H1 (cell line): ENCODE data around the gene ASXL2. TPM values are rescaled to one million over a fixed set of nuclear protein-coding genes. Genes with fewer than 3 reads are reported as not detected.

Experiments
- CTCF ChIA-PET: fragments of 300-600 bp; sonication (Branson Sonifier 250); formaldehyde crosslinking; loops from one replicate; lab custom pipeline; 2021; ENCODE audit not compliant: partially characterized antibody; lab: Charles Lee
- POLR2A ChIA-PET: fragments of 300-600 bp; sonication (Branson Sonifier 250); formaldehyde crosslinking; loops from one replicate; lab custom pipeline; 2021; ENCODE audit warnings: inconsistent platforms; ENCODE audit not compliant: partially characterized antibody; lab: Charles Lee
- DNase-seq, 2 experiments: peaks; one replicate each; pipeline versions ENCODE4 v3.0.0 to v3.0.0-alpha.2; 2010 to 2022; ENCODE audit warnings: low spot score in 2 of 2, low read depth in 1 of 2, mixed read lengths in 1 of 2
- FAIRE-seq: peaks from 2 replicates; lab custom pipeline; 2011; peaks lifted over from hg19 to GRCh38; lab: Jason Lieb, UNC
- H2AFZ ChIP-seq: 2 replicates; pipeline ENCODE4 v1.8.1; 2012; ENCODE audit warnings: low read length, inconsistent platforms
- H2AK5ac ChIP-seq: 2 replicates; pipeline ENCODE4 v1.6.1; 2013; ENCODE audit warnings: low read depth, low read length
- H2BK120ac ChIP-seq: replicated peaks from 2 replicates; pipeline ENCODE3; 2013; ENCODE audit warnings: low read depth, low read length, inconsistent platforms
- H2BK12ac ChIP-seq: 2 replicates; pipeline ENCODE4 v1.6.1; 2013; ENCODE audit warnings: low read depth, low read length
- H2BK15ac ChIP-seq: 2 replicates; pipeline ENCODE4 v1.6.1; 2013; ENCODE audit warnings: low read length
- H2BK20ac ChIP-seq: 2 replicates; pipeline ENCODE4 v1.6.1; 2013; ENCODE audit warnings: low read length
- H2BK5ac ChIP-seq: 2 replicates; pipeline ENCODE4 v1.6.1; 2013; ENCODE audit warnings: low read depth, low read length
- H3K14ac ChIP-seq: 2 replicates; pipeline ENCODE4 v1.6.1; 2013; ENCODE audit warnings: inconsistent platforms; ENCODE audit not compliant: insufficient read length
- H3K18ac ChIP-seq: 2 replicates; pipeline ENCODE4 v1.6.1; 2013; ENCODE audit warnings: low read length; ENCODE audit errors: extremely low read depth
- H3K23ac ChIP-seq: 2 replicates; pipeline ENCODE4 v1.6.1; 2013; ENCODE audit warnings: inconsistent platforms; ENCODE audit not compliant: insufficient read length
- H3K23me2 ChIP-seq: 2 replicates; pipeline ENCODE4 v1.6.1; 2013; ENCODE audit warnings: low read depth, low read length
- H3K27ac ChIP-seq: 2 replicates; pipeline ENCODE4 v1.6.1; 2011; ENCODE audit warnings: low read depth, low read length, inconsistent platforms
- H3K27me3 ChIP-seq, 4 experiments: replicated peaks in 1 of 4; 1 replicate in 1 of 4; 2 replicates in 3 of 4; pipeline versions ENCODE4 v1.6.1 to v1.8.1; 2011 to 2013; ENCODE audit warnings: low read length in 3 of 4, mild to moderate bottlenecking in 3 of 4, inconsistent platforms in 2 of 4, mixed read lengths in 2 of 4, moderate library complexity in 1 of 4; ENCODE audit not compliant: control insufficient read depth in 3 of 4, insufficient read depth in 3 of 4; ENCODE audit errors: extremely low read depth in 1 of 4
- H3K36me3 ChIP-seq, 4 experiments: 2 replicates each; pipeline versions ENCODE4 v1.6.1 to v1.8.1; 2011 to 2013; ENCODE audit warnings: mild to moderate bottlenecking in 4 of 4, low read length in 3 of 4, moderate library complexity in 2 of 4, control low read depth in 1 of 4, inconsistent platforms in 1 of 4; ENCODE audit not compliant: insufficient read depth in 4 of 4, control insufficient read depth in 2 of 4
- H3K4ac ChIP-seq: replicated peaks from 2 replicates; pipeline ENCODE3; 2013; ENCODE audit warnings: low read length, low read depth, mixed read lengths, inconsistent platforms; ENCODE audit not compliant: insufficient read length
- H3K4me1 ChIP-seq, 4 experiments: replicated peaks in 1 of 4; 1 replicate in 1 of 4; 2 replicates in 3 of 4; pipeline versions ENCODE4 v1.6.1 to v1.8.1; 2011 to 2013; ENCODE audit warnings: low read length in 3 of 4, inconsistent platforms in 2 of 4, mixed read lengths in 1 of 4; ENCODE audit not compliant: insufficient read depth in 4 of 4, control insufficient read depth in 3 of 4
- H3K4me2 ChIP-seq, 2 experiments: 2 replicates each; pipeline versions ENCODE4 v1.6.1 to v1.8.1; 2011 to 2013; ENCODE audit warnings: low read depth in 2 of 2, low read length in 2 of 2, control low read depth in 1 of 2, inconsistent platforms in 1 of 2, mild to moderate bottlenecking in 1 of 2; ENCODE audit not compliant: insufficient read depth in 1 of 2
- H3K4me3 ChIP-seq, 4 experiments: fragments of 200-600, 300-600 bp in 1 of 4; sonication (generic), shearing (Covaris generic), sonication (Bioruptor Twin) in 1 of 4; 2 replicates each; pipeline versions ENCODE4 v1.5.1 to v1.8.1; 2011 to 2016; ENCODE audit warnings: low read length in 4 of 4, low read depth in 3 of 4, control low read depth in 2 of 4, inconsistent platforms in 2 of 4, mild to moderate bottlenecking in 2 of 4, mixed read lengths in 1 of 4, moderate library complexity in 1 of 4; ENCODE audit not compliant: insufficient read depth in 2 of 4; ENCODE audit errors: extremely low read depth in 1 of 4
- H3K56ac ChIP-seq: replicated peaks from 2 replicates; pipeline ENCODE3; 2013; ENCODE audit warnings: low read depth, mild to moderate bottlenecking, mixed read lengths, low read length, inconsistent platforms; ENCODE audit not compliant: insufficient read length
- H3K79me1 ChIP-seq: 2 replicates; pipeline ENCODE4 v1.6.1; 2013; ENCODE audit warnings: low read depth, low read length, control low read depth
- H3K79me2 ChIP-seq, 2 experiments: 2 replicates each; pipeline versions ENCODE4 v1.6.1 to v1.8.1; 2012 to 2013; ENCODE audit warnings: low read length in 2 of 2, mild to moderate bottlenecking in 2 of 2, inconsistent platforms in 1 of 2; ENCODE audit not compliant: insufficient read depth in 2 of 2, control insufficient read depth in 1 of 2
- H3K9ac ChIP-seq, 4 experiments: replicated peaks in 1 of 4; 1 replicate in 1 of 4; 2 replicates in 3 of 4; pipeline versions ENCODE4 v1.6.1 to v1.8.1; 2011 to 2013; ENCODE audit warnings: low read depth in 3 of 4, low read length in 3 of 4, control low read depth in 2 of 4, mild to moderate bottlenecking in 2 of 4, moderate library complexity in 2 of 4, inconsistent platforms in 1 of 4; ENCODE audit errors: extremely low read depth in 1 of 4
- H3K9me3 ChIP-seq, 2 experiments: 2 replicates each; pipeline versions ENCODE4 v1.6.1 to v1.8.1; 2012 to 2013; ENCODE audit warnings: mild to moderate bottlenecking in 2 of 2, moderate library complexity in 2 of 2, control low read depth in 1 of 2, inconsistent platforms in 1 of 2, low read depth in 1 of 2, low read length in 1 of 2, mixed read lengths in 1 of 2; ENCODE audit not compliant: insufficient read depth in 2 of 2
- H4K20me1 ChIP-seq, 2 experiments: replicated peaks in 1 of 2; 2 replicates each; pipeline versions ENCODE3 to v1.8.1; 2011 to 2013; ENCODE audit warnings: inconsistent platforms in 2 of 2, low read length in 2 of 2, mild to moderate bottlenecking in 1 of 2; ENCODE audit not compliant: insufficient read depth in 2 of 2, control insufficient read depth in 1 of 2
- H4K5ac ChIP-seq: 2 replicates; pipeline ENCODE4 v1.6.1; 2013; ENCODE audit warnings: low read length, low read depth, mixed read lengths, inconsistent platforms; ENCODE audit not compliant: insufficient read length
- H4K8ac ChIP-seq: 2 replicates; pipeline ENCODE4 v1.8.0; 2013; ENCODE audit warnings: mild to moderate bottlenecking, moderate library complexity, low read length, inconsistent platforms; ENCODE audit not compliant: insufficient read depth; ENCODE audit errors: extremely low read depth
- H4K91ac ChIP-seq: replicated peaks from 2 replicates; pipeline ENCODE3; 2013; ENCODE audit warnings: low read length, mixed read lengths, inconsistent platforms; ENCODE audit not compliant: insufficient read length
- BACH1 ChIP-seq: IDR thresholded peaks from 2 replicates; pipeline ENCODE4 v1.6.1; 2012; ENCODE audit warnings: low read length, improper control_type of control experiment
- CEBPB ChIP-seq: IDR thresholded peaks from 2 replicates; pipeline ENCODE4 v1.6.1; 2012; ENCODE audit warnings: low read depth, low read length
- RBBP5 ChIP-seq: IDR thresholded peaks from 2 replicates; pipeline ENCODE4 v1.7.1; 2012; ENCODE audit warnings: low read depth, mild to moderate bottlenecking, inconsistent platforms, low read length, moderate library complexity, borderline replicate concordance
- SIN3A ChIP-seq, 2 experiments: IDR thresholded peaks in 1 of 2; conservative IDR thresholded peaks in 1 of 2; 2 replicates each; pipeline ENCODE4 v1.6.1; 2011 to 2012; ENCODE audit warnings: low read length in 2 of 2, improper control_type of control experiment in 1 of 2, low read depth in 1 of 2, mild to moderate bottlenecking in 1 of 2
- TAF1 ChIP-seq: IDR thresholded peaks from 2 replicates; pipeline ENCODE4 v1.6.1; 2011; ENCODE audit warnings: mild to moderate bottlenecking, low read depth, low read length
- WGBS, 2 experiments: shearing (Covaris generic) in 1 of 2; methylation state at CpG; one replicate each; pipeline versions ENCODE4 v1.1.6 to v1.1.7; 2013 to 2015; ENCODE audit warnings: low lambda C conversion rate in 2 of 2, mixed read lengths in 2 of 2, inconsistent platforms in 1 of 2, low coverage in 1 of 2, missing lambda C conversion rate in 1 of 2; ENCODE audit not compliant: insufficient replicate concordance in 2 of 2, insufficient coverage in 1 of 2, insufficient read length in 1 of 2; ENCODE audit errors: extremely low coverage in 1 of 2, missing lambda C conversion rate in 1 of 2; 5-methylcytosine and 5-hydroxymethylcytosine counted together
- polyA plus RNA-seq, 7 experiments: library from polyadenylated mRNA; depleted of rRNA in 3 of 7; stranded (reverse) in 5 of 7; unstranded in 2 of 7; fragments of >200 nt in 5 of 7; fragments of 200-250 nt in 2 of 7; gene quantifications; 1 replicate in 5 of 7; 2 replicates in 1 of 7; 4 replicates in 1 of 7; pipeline versions ENCODE4 v1.2.1 to v1.2.3, GENCODE V29; 2011 to 2013; ENCODE audit warnings: missing spikeins in 2 of 7, mixed read lengths in 2 of 7
- total RNA-seq: library from RNA; stranded (reverse); fragmentation: NEBNext Ultra II Directional; extraction: Animal tissue kit (Norgen Biotek cat#: 25700); gene quantifications from 2 replicates; pipeline ENCODE4 v1.2.1, GENCODE V29; 2021
- TF ChIP-seq, protein P1 (sequence below): IDR thresholded peaks from 2 replicates; pipeline ENCODE4 v1.6.1; 2011; ENCODE audit warnings: low read length, improper control_type of control experiment

ASXL2 gene
- total and polyA plus RNA-seq, 2 of the 8 experiments (the other 6 are each of a cell fraction or from before 2014, with no cell fraction given): 7.2 to 41.3 TPM

DNA sequence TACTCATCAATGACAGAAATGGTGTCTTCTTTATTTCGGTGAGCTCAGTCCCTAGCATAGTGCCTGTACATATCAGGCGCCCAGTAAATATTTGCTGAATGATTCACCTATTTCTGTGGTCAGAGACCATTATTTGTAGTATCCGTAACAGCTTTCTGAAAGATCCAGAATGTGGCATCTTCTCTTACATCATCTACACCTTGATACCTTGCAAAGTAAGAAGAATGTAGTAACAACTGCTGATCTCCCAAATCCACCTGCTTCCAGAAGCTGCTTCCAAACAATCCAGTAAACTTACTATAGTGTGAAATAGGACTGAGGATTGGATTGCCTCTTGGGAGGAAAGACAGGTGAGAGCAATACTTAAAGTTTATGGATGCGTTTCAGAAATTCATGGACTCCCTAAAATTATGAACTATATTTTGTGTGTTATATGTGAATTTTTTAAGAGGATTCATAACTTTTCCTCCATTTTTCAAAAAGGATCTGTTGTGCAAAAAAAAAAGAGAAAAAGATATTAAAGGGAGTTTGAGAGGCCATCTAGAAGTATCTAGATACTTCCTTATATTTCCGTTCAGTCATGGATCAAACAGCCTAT is 945 bp upstream of the ASXL2 start:
- WGBS, 2 experiments: 87% methylated on average over 5 of the region's 5 CpGs; no CpG with 5 or more reads in 1 of the 2 experiments
- peaks cover 3 to 38% of the 10 kb centered on the region in 2 experiments for H3K79me2 ChIP-seq
- H3K4me2 ChIP-seq: peak overlapping the region; percentile 64 to 77
- H2BK12ac ChIP-seq: 0 out of 2 replicates have a peak overlapping the region, but pooled peaks have one; percentile 21
- H4K91ac ChIP-seq: peak overlapping the region; percentile 69
- peak overlapping the region; percentile 29 to 93 (median 48); a peak in 5 of 8 replicates for H3K4me3 ChIP-seq
- TF ChIP-seq TAF1: no peak
- TF ChIP-seq RBBP5: no peak
- TF ChIP-seq CEBPB: no peak
- TF ChIP-seq, protein P1, sequence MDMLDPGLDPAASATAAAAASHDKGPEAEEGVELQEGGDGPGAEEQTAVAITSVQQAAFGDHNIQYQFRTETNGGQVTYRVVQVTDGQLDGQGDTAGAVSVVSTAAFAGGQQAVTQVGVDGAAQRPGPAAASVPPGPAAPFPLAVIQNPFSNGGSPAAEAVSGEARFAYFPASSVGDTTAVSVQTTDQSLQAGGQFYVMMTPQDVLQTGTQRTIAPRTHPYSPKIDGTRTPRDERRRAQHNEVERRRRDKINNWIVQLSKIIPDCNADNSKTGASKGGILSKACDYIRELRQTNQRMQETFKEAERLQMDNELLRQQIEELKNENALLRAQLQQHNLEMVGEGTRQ: no peak
- no peak for TF ChIP-seq SIN3A (conservative IDR thresholded peaks at IDR 0.05 in 1 of 2, IDR thresholded peaks at IDR 0.05 in 1 of 2; ENCODE audit: low read depth in 1 of 2, low read length in 2 of 2)
- no peak for TF ChIP-seq BACH1
- H2AFZ ChIP-seq: 0 out of 2 replicates have a peak overlapping the region, but pooled peaks have one; percentile 6
- H3K18ac ChIP-seq: peak overlapping the region; percentile 87; the same call in 1 of the 2 replicates
- no peak overlapping the region for H3K23ac ChIP-seq
- H3K27ac ChIP-seq: no peak overlapping the region
- peaks cover 0 to 5% (median 4%) of the 10 kb centered on the region in 4 experiments; a peak in 4 of 7 replicates for H3K4me1 ChIP-seq
- CTCF ChIA-PET: interaction anchor here (0.6 to 1.4 kb wide), 10 partner anchors 12 to 83 kb away, joined by 3 to 8 read pairs (median 4); no protein-coding TSS in a partner anchor
- no peak for FAIRE-seq
- DNase-seq: no peak
- H2AK5ac ChIP-seq: no peak overlapping the region
- H2BK20ac ChIP-seq: no peak overlapping the region
- no peak overlapping the region for H2BK15ac ChIP-seq
- no peaks in the 10 kb centered on the region for H4K20me1 ChIP-seq
- H3K4ac ChIP-seq: no peak overlapping the region
- POLR2A ChIA-PET: interaction anchor here (0.5 to 1.7 kb wide), 8 partner anchors 13 to 212 kb away, joined by 3 to 14 read pairs (median 4); partner anchors contain the start of genes KIF3C and RAB10
- no peaks in the 10 kb centered on the region for H3K79me1 ChIP-seq
- no peak overlapping the region for H4K5ac ChIP-seq
- H3K27me3 ChIP-seq: no peaks in the 10 kb centered on the region
- H3K9ac ChIP-seq: peak overlapping the region in 1 of 4 experiments; percentile 49; a peak in 1 of 7 replicates
- peaks cover 4% of the 10 kb centered on the region; the same call in 1 of the 2 replicates for H3K23me2 ChIP-seq
- H4K8ac ChIP-seq: no peak overlapping the region
- H2BK5ac ChIP-seq: 0 out of 2 replicates have a peak overlapping the region, but pooled peaks have one; percentile 66
- no peak overlapping the region for H2BK120ac ChIP-seq
- H3K56ac ChIP-seq: no peak overlapping the region
- H3K9me3 ChIP-seq: no peaks in the 10 kb centered on the region
- H3K14ac ChIP-seq: no peak overlapping the region
- no peaks in the 10 kb centered on the region for H3K36me3 ChIP-seq
